ENCODE measurements around the gene USP48. TPM values are rescaled to one million over a fixed set of nuclear protein-coding genes. Genes with fewer than 3 reads are reported as not detected.

USP48 gene
- total RNA-seq, 4 donors from 2014 or later = 35.4 to 198 (median 50.7) TPM

GRCh38 chr1:21670059-21670881 lies 112.7 kb downstream of the USP48 start:
- Histone ChIP-seq H3K36me3 (no peaks in the 10 kb centered on the region), H3K4me1 (peaks cover 3 to 26% (median 17%) of the 10 kb centered on the region in 4 donors), H3K27me3 (peaks cover 0 to 23% of the 10 kb centered on the region in 2 donors), H3K4me3 (peak overlapping the region in 2 of 4 donors; percentile 55 to 56), H3K27ac (no peak overlapping the region), H3K9me3 (no peaks in the 10 kb centered on the region)
- no peak for DNase-seq
- no peak for TF ChIP-seq POLR2A (IDR thresholded peaks at IDR 0.05)
- TF ChIP-seq, protein P1, sequence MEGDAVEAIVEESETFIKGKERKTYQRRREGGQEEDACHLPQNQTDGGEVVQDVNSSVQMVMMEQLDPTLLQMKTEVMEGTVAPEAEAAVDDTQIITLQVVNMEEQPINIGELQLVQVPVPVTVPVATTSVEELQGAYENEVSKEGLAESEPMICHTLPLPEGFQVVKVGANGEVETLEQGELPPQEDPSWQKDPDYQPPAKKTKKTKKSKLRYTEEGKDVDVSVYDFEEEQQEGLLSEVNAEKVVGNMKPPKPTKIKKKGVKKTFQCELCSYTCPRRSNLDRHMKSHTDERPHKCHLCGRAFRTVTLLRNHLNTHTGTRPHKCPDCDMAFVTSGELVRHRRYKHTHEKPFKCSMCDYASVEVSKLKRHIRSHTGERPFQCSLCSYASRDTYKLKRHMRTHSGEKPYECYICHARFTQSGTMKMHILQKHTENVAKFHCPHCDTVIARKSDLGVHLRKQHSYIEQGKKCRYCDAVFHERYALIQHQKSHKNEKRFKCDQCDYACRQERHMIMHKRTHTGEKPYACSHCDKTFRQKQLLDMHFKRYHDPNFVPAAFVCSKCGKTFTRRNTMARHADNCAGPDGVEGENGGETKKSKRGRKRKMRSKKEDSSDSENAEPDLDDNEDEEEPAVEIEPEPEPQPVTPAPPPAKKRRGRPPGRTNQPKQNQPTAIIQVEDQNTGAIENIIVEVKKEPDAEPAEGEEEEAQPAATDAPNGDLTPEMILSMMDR (IDR thresholded peaks at IDR 0.05) = no peak

- H3K4me1 ChIP-seq = peaks cover 3 to 26% (median 17%) of the 10 kb centered on the region in 4 donors
- H3K27me3 ChIP-seq = peaks cover 0 to 23% of the 10 kb centered on the region in 2 donors
- DNase-seq = peak in 1 of 3 donors; percentile 59
- peak within 1 kb of the TSS; percentile 12 to 56 (median 50) for H3K4me3 ChIP-seq
- TF ChIP-seq, protein P1 (IDR thresholded peaks at IDR 0.05) = no peak
- TF ChIP-seq POLR2A (IDR thresholded peaks at IDR 0.05) = no peak
- no peaks in the 10 kb centered on the region for H3K36me3 ChIP-seq
- no peak within 1 kb of the TSS for H3K27ac ChIP-seq
- no peaks in the 10 kb centered on the region for H3K9me3 ChIP-seq
Measured at GRCh38 chr1:21669258-21670058, 113.5 kb downstream of the USP48 start, which contains the start of gene RAP1GAP. RAP1GAP (minus strand) TSS chr1:21669357; CDS start chr1:21620032, 49,325 bp downstream.

- H3K4me1 ChIP-seq = peaks cover 3 to 26% (median 17%) of the 10 kb centered on the region in 4 donors
- H3K27ac ChIP-seq = no peak overlapping the region
- no peaks in the 10 kb centered on the region for H3K9me3 ChIP-seq
- no peaks in the 10 kb centered on the region for H3K36me3 ChIP-seq
- no peak for DNase-seq
- peak overlapping the region; percentile 12 to 56 (median 50) for H3K4me3 ChIP-seq
- TF ChIP-seq POLR2A (IDR thresholded peaks at IDR 0.05) = no peak
- TF ChIP-seq, protein P1 (IDR thresholded peaks at IDR 0.05) = no peak
- H3K27me3 ChIP-seq = peaks cover 0 to 23% of the 10 kb centered on the region in 2 donors
Measured at GRCh38 chr1:21668951-21669257, 114.0 kb downstream of the USP48 start.

DNA sequence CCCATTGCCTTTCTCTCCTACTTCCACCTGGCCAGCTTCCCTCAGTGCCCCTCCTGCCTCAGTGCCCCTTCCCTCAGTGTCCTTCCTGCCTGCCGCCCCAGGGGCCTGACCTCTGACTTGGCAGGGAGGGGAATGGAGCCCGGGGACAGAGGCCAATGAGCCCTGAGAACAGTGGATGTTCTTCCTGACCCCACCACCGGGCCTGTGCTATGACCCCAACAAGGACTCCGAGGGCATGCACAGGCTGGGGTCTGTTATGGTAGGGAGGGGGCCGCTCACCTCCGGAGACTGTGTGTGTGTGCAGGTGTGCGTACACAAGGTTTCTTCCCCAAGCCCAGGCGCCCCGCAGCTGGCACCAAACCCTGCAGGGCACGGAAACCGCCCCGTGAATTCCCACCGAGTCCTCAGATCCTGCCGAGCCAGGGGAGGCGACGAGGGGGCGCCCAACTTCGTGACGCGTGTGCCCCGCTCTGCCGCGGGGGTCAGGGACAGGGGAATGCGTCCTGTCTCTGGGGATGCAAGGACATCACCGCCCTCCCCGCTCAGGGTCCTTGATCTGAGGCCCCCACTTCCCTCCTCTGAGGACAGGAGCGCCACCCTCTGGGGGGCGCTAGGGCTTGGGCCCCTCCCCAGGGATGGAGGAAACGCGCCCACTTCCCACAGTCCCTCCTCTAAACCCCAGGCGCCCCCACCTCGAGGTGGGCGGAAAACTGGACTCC lies 114.6 kb downstream of the USP48 start:
- TF ChIP-seq, protein P1 (IDR thresholded peaks at IDR 0.05) = no peak
- TF ChIP-seq POLR2A (IDR thresholded peaks at IDR 0.05) = no peak
- Histone ChIP-seq H3K36me3 (no peaks in the 10 kb centered on the region), H3K27ac (no peak overlapping the region), H3K4me3 (peak overlapping the region in 3 of 4 donors; percentile 46 to 56 (median 55)), H3K27me3 (peaks cover 0 to 23% of the 10 kb centered on the region in 2 donors), H3K4me1 (peaks cover 3 to 21% (median 17%) of the 10 kb centered on the region in 4 donors), H3K9me3 (no peaks in the 10 kb centered on the region)
- peak in 1 of 3 donors; percentile 46 for DNase-seq

Measured in Peyer's patch (tissue), 4 donors.